Posterior vena cava (tissue), 2 donors: Measurements from ENCODE around the gene NSF. TPM values are rescaled to one million over a fixed set of nuclear protein-coding genes. Genes with fewer than 3 reads are reported as not detected.

ENCODE experiments used
- DNase-seq: peaks from one replicate; pipeline ENCODE4 v3.0.0-alpha.2; 2020; ENCODE audit warnings: low spot score
- intact Hi-C, 2 donors: fragments of 100-400 bp; cut with DNase I; formaldehyde crosslinking; loops; one replicate each; pipeline versions ENCODE4 v1.14.1 to v1.14.2; 2022 to 2023
- total RNA-seq, 2 donors: library from RNA; stranded (reverse); fragmentation: NEBNext Ultra II Directional; extraction: Animal tissue kit (Norgen Biotek cat#: 25700); gene quantifications; one replicate each; pipeline ENCODE4 v1.2.1, GENCODE V29; 2021
- donor health status: DM: yes; HTN: yes; CAD: no.
- donor health status: DM: yes; HTN: yes; CAD: no.

NSF gene
- total RNA-seq, 2 donors from 2014 or later: 44.7 to 49.5 TPM

- peak; percentile 81 for DNase-seq
- intact Hi-C loops: no loop called here
Measured at GRCh38 chr17:46769531-46770438, 179.3 kb downstream of the NSF start.

- intact Hi-C loops: no loop called here
- DNase-seq: peak; percentile 71
Measured at GRCh38 chr17:46770439-46770817, 180.0 kb downstream of the NSF start.

DNA sequence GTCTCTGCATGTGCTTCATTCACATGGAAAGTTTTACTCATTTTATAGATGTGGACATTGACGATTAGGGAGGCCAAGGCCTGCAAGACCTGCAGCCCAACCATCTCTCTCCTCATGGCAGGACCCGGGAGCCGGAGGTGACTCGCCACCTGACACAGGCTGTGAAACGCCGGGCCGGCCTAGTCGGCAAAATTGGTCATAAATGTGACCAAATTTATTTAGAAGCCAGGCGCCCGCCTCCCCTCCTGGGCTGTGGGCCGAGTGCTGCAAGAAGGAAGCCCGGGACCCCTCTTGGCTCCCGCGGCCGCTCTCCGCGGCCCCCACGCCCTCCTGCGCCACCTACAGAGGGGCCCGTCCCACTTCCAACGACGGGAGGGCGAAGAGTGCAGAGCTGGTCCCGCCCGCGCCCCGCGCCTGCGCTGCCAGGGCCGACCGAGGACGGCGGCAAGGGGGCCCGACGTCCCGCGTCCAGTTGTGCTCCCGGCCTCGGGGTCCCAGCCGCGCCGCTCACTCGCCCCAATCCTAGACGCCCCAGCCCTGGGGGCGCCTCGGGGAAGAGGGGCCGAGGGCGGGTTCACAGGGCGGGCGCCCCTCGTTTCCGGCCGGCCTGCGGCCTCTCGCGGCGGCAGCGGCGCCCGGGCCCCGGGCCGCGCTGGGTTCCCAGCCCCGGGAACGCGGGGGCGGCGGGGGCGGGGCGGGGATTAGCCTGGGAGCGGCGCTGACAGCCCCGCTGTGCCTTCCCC lies 180.5 kb downstream of the NSF start:
- DNase-seq: peak; percentile 86
- intact Hi-C loops: no loop called here

DNA sequence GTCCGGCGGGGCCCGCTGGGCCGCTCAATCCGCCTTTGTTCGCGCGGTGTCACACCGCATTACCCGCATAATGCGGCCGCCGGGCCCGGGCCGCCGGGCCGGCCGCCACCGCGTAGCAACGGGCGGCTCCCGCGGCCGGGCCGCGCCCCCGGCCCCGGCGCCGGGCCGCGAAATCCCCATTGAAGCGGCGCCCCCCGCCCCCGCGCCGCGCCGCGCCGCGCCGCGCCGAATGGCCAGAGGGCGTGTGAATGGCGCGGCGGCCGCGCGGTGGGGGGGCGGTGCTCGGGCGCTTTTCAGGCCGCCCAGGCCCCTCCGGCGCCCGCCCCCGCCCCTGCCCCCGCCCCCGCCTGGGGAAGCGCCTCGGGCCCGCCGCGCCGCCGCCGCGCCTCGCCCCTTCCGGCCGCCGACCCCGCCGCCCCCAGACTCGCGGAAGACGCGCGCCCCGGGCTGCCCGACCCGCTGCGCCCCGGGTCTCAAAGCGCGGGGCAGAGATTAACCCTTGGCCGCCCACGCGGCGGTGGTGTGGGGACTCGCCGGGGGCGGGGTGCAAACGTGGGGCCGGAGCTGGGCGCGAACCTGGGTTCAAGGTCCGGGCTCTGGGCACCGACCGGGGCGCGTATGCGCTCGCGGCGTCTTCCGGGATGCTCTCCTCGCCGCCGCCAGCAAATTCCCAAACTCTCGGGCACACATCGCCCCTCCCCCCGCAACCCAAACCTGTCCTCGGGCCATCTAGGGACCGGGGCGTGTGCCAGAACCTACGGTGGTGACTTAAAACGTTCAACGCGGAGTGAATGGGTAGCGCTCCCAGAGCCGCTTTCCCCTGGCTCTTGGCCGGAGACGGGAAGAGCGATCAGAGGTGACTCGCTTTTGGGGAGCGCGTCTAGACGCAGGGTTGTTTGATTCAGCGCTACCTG lies 181.3 kb downstream of the NSF start:
- intact Hi-C loops: no loop called here
- DNase-seq: peak; percentile 74

DNA sequence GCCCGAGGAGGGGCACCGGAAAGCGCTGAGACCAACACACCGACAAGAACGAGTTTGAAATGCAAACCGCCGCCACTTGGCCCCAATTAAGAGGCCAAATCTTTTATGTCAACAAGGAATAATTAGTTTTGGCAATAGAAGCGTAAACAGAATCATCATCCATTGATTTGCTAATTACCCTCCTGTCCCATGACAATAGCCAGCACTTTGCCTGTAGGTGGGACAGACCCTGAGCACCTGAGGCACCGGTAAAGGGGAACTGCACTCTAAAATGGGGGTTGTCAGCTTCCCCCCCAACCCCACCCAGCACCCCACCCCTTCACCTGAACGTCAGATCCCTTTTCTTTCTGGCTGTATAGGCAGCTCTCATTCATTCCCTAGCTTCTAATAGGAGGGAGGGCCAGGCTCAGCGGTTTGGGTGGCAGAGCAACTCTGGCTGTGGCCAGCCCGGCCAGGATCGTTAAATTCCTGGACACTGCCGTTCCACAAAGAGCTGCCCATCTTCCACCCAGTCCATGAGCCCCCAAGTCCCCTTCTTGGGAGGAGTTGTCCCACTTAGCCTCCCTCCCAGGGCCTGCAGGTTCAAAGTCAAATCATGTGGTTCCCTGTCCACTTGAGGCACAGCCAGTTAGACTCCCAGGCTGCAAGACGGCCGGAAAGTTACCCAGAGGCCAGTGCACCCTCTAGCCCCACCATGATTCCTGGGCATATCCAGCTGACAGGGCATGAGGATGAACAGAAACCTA lies 182.2 kb downstream of the NSF start:
- intact Hi-C loops: no loop called here
- peak; percentile 61 for DNase-seq

- intact Hi-C loops: no loop called here
- peak; percentile 58 for DNase-seq
Measured at GRCh38 chr17:46773221-46773605, 182.7 kb downstream of the NSF start.

GRCh38 chr17:46773676-46774075 lies 183.2 kb downstream of the NSF start:
- intact Hi-C loops: no loop called here

GRCh38 chr17:46774108-46774737 lies 183.8 kb downstream of the NSF start:
- DNase-seq: peak; percentile 52
- intact Hi-C loops: no loop called here

More at GRCh38 chr17:46773676-46774075, 183.2 kb downstream of the NSF start:
- peak; percentile 82 for DNase-seq

DNA sequence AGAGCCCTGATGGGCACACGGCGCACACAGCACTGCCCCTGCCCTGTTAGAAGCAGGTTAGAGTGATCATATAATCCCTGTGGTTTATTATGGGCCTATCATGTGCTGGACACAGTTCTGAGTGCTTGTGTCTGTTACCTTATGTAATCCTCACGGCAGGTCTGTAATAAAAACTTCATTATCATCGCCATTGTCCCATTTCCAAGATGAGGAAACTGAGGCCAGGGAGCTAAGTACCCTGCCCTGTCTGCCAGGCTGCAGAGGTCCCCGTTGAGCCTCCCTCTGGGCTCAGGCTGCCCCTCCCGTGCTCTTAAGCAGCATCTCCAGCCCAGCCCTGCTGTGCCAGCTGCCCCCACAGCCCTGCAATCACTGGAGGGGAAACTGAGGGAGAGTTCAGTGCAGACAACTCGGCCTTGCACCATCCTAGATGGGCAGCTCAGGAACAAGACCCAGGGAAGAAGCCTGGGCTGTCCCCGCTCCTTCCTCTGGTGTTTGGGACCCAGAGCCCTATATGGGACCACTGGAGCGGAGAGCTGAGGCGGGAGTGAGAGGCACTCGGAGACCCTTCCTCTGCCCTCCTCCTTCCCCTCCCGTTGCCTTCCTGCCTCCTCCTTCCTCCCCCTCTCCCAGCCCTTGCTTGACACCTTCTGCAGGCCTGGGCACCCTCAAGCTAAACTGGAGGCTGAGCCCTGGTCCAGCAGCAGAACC lies 186.0 kb downstream of the NSF start:
- intact Hi-C loops: no loop called here
- peak; percentile 61 for DNase-seq

GRCh38 chr17:46777943-46778915 lies 187.8 kb downstream of the NSF start:
- DNase-seq: no peak
- intact Hi-C loops: no loop called here

- no peak for DNase-seq
Measured at GRCh38 chr17:46780003-46780373, 189.5 kb downstream of the NSF start.

GRCh38 chr17:46782250-46782953 lies 191.9 kb downstream of the NSF start:
- no peak for DNase-seq
- intact Hi-C loops: no loop called here

More at GRCh38 chr17:46780003-46780373, 189.5 kb downstream of the NSF start:
- intact Hi-C loops: no loop called here

DNA sequence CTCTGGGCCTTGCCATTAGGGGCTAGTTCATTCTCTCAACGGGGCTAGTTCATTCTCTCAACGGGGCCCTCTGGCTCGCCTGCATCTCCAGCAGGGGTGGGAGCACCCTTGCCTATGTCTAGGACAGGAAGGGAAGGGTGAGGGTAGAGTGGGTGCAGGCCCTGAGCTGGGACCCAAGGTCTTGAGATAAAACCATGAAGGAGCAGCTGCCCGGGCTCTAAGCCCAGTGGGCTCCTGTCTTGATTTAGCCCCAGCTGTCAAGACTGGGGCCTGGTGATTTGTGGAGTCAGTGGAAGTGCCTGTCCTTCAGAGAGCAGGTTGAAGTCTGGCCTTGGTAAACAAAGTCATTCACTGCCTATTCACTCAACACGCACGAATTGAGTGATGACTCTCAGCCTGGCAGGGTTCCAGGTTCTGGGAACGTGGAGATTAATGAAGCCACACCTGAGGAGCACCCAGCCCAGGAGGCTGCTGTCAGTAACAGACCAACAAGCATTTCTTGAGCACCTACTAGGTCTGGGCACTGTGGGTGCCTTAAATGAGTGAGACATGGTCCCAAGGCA lies 192.6 kb downstream of the NSF start:
- no peak for DNase-seq
- intact Hi-C loops: no loop called here

GRCh38 chr17:46785696-46786095 lies 195.2 kb downstream of the NSF start:
- DNase-seq: no peak
- intact Hi-C loops: no loop called here

- no peak for DNase-seq
- intact Hi-C loops: no loop called here
Measured at GRCh38 chr17:46787478-46787877, 197.0 kb downstream of the NSF start.

- no peak for DNase-seq
- intact Hi-C loops: no loop called here
Measured at GRCh38 chr17:46788300-46788699, 197.8 kb downstream of the NSF start.
